ENCODE results near the gene MAP3K4.

The MAP3K4 gene

GRCh38 chr6:161010418-161010817, 18.8 kb downstream of the MAP3K4 start:
- TF ChIP-seq TAF1 (IDR thresholded peaks at IDR 0.05; ENCODE audit: borderline replicate concordance, low read depth, low read length) (no peak), POLR2AphosphoS5 (IDR thresholded peaks at IDR 0.05; ENCODE audit: low read depth, low read length) (no peak), POLR2A (IDR thresholded peaks at IDR 0.05; ENCODE audit: low read depth, low read length) (no peak)
- DNase-seq (ENCODE audit: insufficient read length) (no peak), FAIRE-seq (no peak)

DNA sequence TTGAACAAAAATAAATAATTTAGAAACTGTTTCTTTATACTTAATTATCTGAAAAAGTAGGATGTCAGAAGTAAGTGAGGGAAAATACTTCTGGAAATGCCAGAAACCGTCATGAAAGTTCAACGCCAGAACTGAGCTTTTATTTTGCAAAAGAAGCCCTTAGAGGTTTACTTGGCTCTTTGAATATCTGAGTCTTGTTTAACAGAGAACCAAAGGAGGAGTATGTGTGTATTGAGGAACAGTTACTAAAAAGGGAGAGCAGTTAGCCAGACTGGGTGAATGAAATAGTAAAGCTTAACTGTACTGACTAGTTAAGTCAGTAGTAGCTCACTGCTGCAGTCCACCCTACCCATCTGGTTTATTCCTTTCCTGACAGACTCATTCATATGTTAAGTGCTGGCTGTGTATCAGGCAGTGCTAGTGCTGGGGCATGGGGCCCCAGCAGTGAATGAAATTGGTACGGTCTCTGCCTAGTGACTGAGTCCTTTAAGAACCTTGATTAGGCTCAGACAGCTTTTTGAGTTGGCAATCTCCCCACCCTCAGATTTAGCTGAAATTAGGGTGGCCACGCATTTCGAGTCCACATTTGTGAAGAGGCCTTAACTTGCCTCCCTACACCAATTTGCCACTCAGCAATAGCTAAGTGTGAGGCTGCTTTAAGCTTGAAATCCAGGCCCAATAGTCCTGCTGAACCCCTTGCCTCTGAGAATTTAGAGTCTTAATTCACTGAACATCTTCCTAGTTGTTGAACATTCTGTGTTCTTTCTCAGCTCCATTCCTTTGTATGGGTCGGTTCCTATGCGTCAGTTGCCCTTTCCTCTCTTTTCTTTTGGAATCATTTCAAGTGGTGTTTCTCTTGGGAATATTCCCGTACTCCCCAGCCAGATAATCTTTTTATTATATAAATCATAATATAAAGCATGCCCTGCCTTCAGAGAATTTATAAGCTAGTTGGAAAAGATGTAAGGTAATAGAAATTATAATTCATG, 20.2 kb downstream of the MAP3K4 start:
- TF ChIP-seq POLR2AphosphoS5 (IDR thresholded peaks at IDR 0.05; ENCODE audit: low read depth, low read length) (no peak), POLR2A (IDR thresholded peaks at IDR 0.05; ENCODE audit: low read depth, low read length) (no peak), TAF1 (IDR thresholded peaks at IDR 0.05; ENCODE audit: borderline replicate concordance, low read depth, low read length) (no peak)
- DNase-seq (ENCODE audit: insufficient read length) (no peak), FAIRE-seq (peak; percentile 78)

DNA sequence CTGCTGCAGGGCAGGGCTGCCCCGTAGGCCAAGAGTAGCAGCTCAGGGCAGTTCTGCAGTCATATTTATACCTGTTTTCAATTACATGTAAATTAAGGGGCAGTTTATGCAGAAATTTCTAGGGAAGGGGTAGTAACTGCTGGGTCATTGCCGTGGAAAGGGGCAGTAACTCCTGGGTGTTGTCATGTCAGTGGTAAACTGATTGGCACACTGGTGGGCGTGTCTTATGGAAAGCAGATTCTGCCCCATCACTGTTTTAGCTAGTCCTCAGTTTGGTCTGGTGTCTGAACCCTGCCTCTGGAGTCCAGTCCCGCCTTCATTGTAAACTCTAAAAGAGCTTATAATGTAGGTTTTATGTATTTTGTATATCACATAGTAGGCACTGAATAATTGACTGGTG, 22.1 kb downstream of the MAP3K4 start:
- FAIRE-seq (no peak), DNase-seq (ENCODE audit: insufficient read length) (no peak)
- TF ChIP-seq POLR2AphosphoS5 (IDR thresholded peaks at IDR 0.05; ENCODE audit: low read depth, low read length) (no peak), TAF1 (IDR thresholded peaks at IDR 0.05; ENCODE audit: borderline replicate concordance, low read depth, low read length) (no peak), POLR2A (IDR thresholded peaks at IDR 0.05; ENCODE audit: low read depth, low read length) (no peak)

- DNase-seq (ENCODE audit: insufficient read length) (no peak), FAIRE-seq (no peak)
- TF ChIP-seq POLR2AphosphoS5 (IDR thresholded peaks at IDR 0.05; ENCODE audit: low read depth, low read length) (no peak), TAF1 (IDR thresholded peaks at IDR 0.05; ENCODE audit: borderline replicate concordance, low read depth, low read length) (no peak), POLR2A (IDR thresholded peaks at IDR 0.05; ENCODE audit: low read depth, low read length) (no peak)
These were observed 26.4 kb downstream of the MAP3K4 start for GRCh38 chr6:161017766-161018564.

DNA sequence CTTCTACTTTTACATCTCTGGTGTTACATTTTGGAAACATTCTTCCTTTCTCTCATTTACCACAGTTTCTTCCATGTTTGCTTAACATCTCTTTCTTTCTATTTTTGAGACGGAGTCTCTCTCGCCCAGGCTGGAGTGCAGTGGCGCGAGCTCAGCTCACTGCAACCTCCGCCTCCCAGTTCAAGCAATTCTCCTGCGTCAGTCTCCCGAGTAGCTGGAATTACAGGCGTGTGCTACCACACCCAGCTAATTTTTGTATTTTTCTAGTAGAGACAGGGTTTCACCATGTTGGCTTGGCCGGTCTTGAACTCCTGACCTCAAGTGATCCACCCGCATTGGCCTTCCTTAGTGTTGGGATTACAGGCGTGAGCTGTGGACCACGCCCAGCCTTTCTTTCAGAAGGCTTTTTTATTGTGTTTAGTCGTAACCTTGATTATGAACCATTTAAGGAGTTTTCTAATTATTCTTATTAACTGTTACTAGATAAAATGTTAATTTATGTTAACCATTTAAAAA, 27.8 kb downstream of the MAP3K4 start:
- DNase-seq (ENCODE audit: insufficient read length) (no peak), FAIRE-seq (no peak)
- no peak for TF ChIP-seq TAF1 (IDR thresholded peaks at IDR 0.05; ENCODE audit: borderline replicate concordance, low read depth, low read length)
- no peak for TF ChIP-seq POLR2AphosphoS5 (IDR thresholded peaks at IDR 0.05; ENCODE audit: low read depth, low read length)
- TF ChIP-seq POLR2A (IDR thresholded peaks at IDR 0.05; ENCODE audit: low read depth, low read length): no peak

- DNase-seq (ENCODE audit: insufficient read length): no peak
- no peak for TF ChIP-seq POLR2AphosphoS5 (IDR thresholded peaks at IDR 0.05; ENCODE audit: low read depth, low read length)
- no peak for TF ChIP-seq TAF1 (IDR thresholded peaks at IDR 0.05; ENCODE audit: borderline replicate concordance, low read depth, low read length)
- no peak for TF ChIP-seq POLR2A (IDR thresholded peaks at IDR 0.05; ENCODE audit: low read depth, low read length)
- FAIRE-seq: no peak
These were observed 30.0 kb downstream of the MAP3K4 start for GRCh38 chr6:161021543-161021942.

DNA sequence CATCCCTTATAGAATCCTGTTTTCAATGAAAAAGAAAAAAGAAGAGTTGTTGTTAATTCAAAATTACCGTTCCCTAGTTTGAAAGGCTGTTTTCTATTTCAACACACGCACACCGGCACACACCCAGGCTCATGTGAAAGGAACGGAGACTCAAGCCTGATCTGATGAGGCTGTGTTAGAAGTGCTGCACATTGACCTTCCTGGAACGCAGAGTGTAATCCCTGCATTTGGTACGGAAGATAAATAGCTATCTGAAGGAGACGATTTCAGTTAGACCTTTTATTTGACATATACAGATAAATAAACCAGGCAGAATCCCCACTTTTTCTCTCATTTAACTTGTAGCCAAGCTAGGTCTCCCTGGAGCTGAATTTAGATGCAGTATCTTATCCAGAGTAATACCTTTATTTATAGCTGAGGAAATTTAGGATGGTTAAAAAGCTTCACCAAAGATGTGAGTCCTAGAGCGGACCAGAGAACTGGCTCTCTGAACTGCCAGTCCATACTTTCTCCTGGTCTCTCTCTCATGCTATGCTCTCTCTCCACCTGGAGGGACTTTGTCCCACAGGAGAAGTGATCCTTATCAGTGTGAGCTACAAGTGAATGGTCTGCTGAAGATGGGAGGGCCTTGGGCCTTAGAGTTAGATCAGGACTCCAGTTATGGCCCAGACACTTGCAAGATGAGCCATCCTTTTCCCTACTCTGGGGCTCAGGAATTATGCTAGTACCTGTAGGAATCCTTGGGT, 30.6 kb downstream of the MAP3K4 start:
- no peak for DNase-seq (ENCODE audit: insufficient read length)
- TF ChIP-seq POLR2AphosphoS5 (IDR thresholded peaks at IDR 0.05; ENCODE audit: low read depth, low read length) (no peak), POLR2A (IDR thresholded peaks at IDR 0.05; ENCODE audit: low read depth, low read length) (no peak), TAF1 (IDR thresholded peaks at IDR 0.05; ENCODE audit: borderline replicate concordance, low read depth, low read length) (no peak)
- FAIRE-seq: no peak

DNA sequence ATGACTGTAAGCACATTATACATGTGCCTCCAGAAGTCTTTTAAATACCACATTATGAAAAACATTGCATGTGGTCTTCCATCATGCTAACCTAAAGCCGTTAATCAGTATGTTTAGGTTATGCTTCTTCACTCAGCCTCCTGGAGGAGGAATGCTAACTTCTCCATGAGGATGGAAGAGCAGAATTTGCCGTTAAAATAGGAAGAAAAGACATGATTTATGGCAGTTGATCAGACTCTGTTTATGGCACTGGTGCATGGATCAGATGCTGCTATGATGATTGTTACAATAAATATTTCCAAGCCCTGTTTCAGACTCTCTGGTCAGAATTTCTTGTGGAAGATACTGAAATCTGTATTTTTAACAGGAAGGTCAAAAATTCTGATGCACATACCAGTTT, 31.7 kb downstream of the MAP3K4 start:
- no peak for DNase-seq (ENCODE audit: insufficient read length)
- no peak for TF ChIP-seq POLR2AphosphoS5 (IDR thresholded peaks at IDR 0.05; ENCODE audit: low read depth, low read length)
- TF ChIP-seq TAF1 (IDR thresholded peaks at IDR 0.05; ENCODE audit: borderline replicate concordance, low read depth, low read length): no peak
- no peak for TF ChIP-seq POLR2A (IDR thresholded peaks at IDR 0.05; ENCODE audit: low read depth, low read length)
- no peak for FAIRE-seq

DNA sequence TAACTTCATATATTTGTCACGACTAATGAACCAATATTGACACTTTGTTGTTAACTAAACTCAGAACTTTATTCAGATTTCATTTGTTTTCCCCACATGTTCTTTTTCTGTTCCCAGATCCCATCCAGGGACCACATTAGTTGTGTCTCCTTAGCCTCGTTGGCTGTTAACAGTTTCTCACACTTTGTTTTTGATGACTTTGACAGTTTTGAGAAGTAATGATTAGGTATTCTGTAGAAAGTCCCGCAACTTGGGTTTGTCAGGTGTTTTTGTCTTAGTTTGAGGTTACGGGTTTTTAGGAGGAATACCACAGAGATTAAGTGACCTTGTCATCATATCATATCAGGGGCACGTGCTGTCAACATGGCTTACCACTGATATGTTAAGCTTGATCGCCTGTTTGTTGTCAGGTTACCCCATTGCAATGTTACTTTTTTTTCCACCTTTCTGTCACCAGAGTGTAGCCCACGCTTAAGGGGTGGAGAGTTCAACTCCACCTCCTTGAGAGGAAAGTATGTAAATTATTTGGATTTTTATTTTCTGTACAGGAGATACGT, 32.9 kb downstream of the MAP3K4 start:
- FAIRE-seq (no peak), DNase-seq (ENCODE audit: insufficient read length) (no peak)
- no peak for TF ChIP-seq POLR2A (IDR thresholded peaks at IDR 0.05; ENCODE audit: low read depth, low read length)
- TF ChIP-seq POLR2AphosphoS5 (IDR thresholded peaks at IDR 0.05; ENCODE audit: low read depth, low read length): no peak
- TF ChIP-seq TAF1 (IDR thresholded peaks at IDR 0.05; ENCODE audit: borderline replicate concordance, low read depth, low read length): no peak

- no peak for DNase-seq (ENCODE audit: insufficient read length)
- FAIRE-seq: peak; percentile 9
- TF ChIP-seq POLR2A (IDR thresholded peaks at IDR 0.05; ENCODE audit: low read depth, low read length) (no peak), TAF1 (IDR thresholded peaks at IDR 0.05; ENCODE audit: borderline replicate concordance, low read depth, low read length) (no peak), POLR2AphosphoS5 (IDR thresholded peaks at IDR 0.05; ENCODE audit: low read depth, low read length) (no peak)
These were observed 35.8 kb downstream of the MAP3K4 start for GRCh38 chr6:161027385-161027784.

Measured in GM12892 (cell line).